H9 (cell line): Measurements from ENCODE around the gene OPALIN. TPM values are rescaled to one million over a fixed set of nuclear protein-coding genes. Genes with fewer than 3 reads are reported as not detected.
A peak's percentile ranks its signal among the peaks of the same experiment; 100 is the strongest.

Experiments
- DNase-seq: peaks from one replicate; pipeline ENCODE4 v3.0.0-alpha.2; 2017
- H2AFZ ChIP-seq: one replicate; pipeline ENCODE4 v1.6.1; 2013; ENCODE audit warnings: mild to moderate bottlenecking, low read length, control low read depth, moderate library complexity
- H2AK5ac ChIP-seq: 2 replicates; pipeline ENCODE4 v1.6.1; 2013; ENCODE audit warnings: low read length, control low read depth, mixed read lengths; ENCODE audit not compliant: insufficient read length
- H2BK120ac ChIP-seq: one replicate; pipeline ENCODE4 v1.6.1; 2013; ENCODE audit warnings: low read depth, mild to moderate bottlenecking, low read length, control low read depth, inconsistent platforms; ENCODE audit not compliant: poor library complexity, severe bottlenecking
- H2BK12ac ChIP-seq: 2 replicates; pipeline ENCODE4 v1.6.1; 2013; ENCODE audit warnings: low read length, control low read depth, mixed read lengths, low read depth; ENCODE audit not compliant: insufficient read length
- H2BK15ac ChIP-seq: 2 replicates; pipeline ENCODE4 v1.6.1; 2013; ENCODE audit warnings: low read depth, low read length, control low read depth
- H2BK20ac ChIP-seq: one replicate; pipeline ENCODE4 v1.6.1; 2013; ENCODE audit warnings: low read depth, mild to moderate bottlenecking, low read length, control low read depth, inconsistent platforms; ENCODE audit not compliant: poor library complexity, severe bottlenecking
- H2BK5ac ChIP-seq: 2 replicates; pipeline ENCODE4 v1.6.1; 2013; ENCODE audit warnings: low read length, control low read depth, mixed read lengths; ENCODE audit not compliant: insufficient read length
- H3K14ac ChIP-seq: 2 replicates; pipeline ENCODE4 v1.6.1; 2013; ENCODE audit warnings: low read length, control low read depth; ENCODE audit not compliant: insufficient read depth
- H3K18ac ChIP-seq: 2 replicates; pipeline ENCODE4 v1.6.1; 2013; ENCODE audit warnings: low read depth, mild to moderate bottlenecking, mixed read lengths, low read length, control low read depth; ENCODE audit not compliant: insufficient read length
- H3K23ac ChIP-seq: 2 replicates; pipeline ENCODE4 v1.6.1; 2013; ENCODE audit warnings: low read length, control low read depth, mixed read lengths, low read depth; ENCODE audit not compliant: insufficient read length
- H3K23me2 ChIP-seq: 2 replicates; pipeline ENCODE4 v1.6.1; 2013; ENCODE audit warnings: low read depth, mild to moderate bottlenecking, mixed read lengths, low read length, control low read depth; ENCODE audit not compliant: insufficient read length, poor library complexity, severe bottlenecking
- H3K27ac ChIP-seq: 2 replicates; pipeline ENCODE4 v1.5.1; 2013; ENCODE audit warnings: low read length, control low read depth, mixed read lengths, low read depth; ENCODE audit not compliant: insufficient read length
- H3K27me3 ChIP-seq: 2 replicates; pipeline ENCODE4 v1.6.1; 2013; ENCODE audit warnings: low read length, control low read depth, inconsistent platforms; ENCODE audit not compliant: insufficient read depth
- H3K4ac ChIP-seq: 2 replicates; pipeline ENCODE4 v1.6.1; 2013; ENCODE audit warnings: low read depth, mild to moderate bottlenecking, control low read depth, inconsistent platforms, low read length, moderate library complexity
- H3K4me1 ChIP-seq: 2 replicates; pipeline ENCODE4 v1.6.1; 2013; ENCODE audit warnings: low read length, control low read depth, inconsistent platforms; ENCODE audit not compliant: insufficient read depth
- H3K4me2 ChIP-seq: 2 replicates; pipeline ENCODE4 v1.6.1; 2013; ENCODE audit warnings: low read length, control low read depth, mixed read lengths; ENCODE audit not compliant: insufficient read length, insufficient read depth
- H3K56ac ChIP-seq: 2 replicates; pipeline ENCODE4 v1.6.1; 2013; ENCODE audit warnings: low read depth, mild to moderate bottlenecking, mixed read lengths, low read length, control low read depth; ENCODE audit not compliant: insufficient read length
- H3K79me1 ChIP-seq: 2 replicates; pipeline ENCODE4 v1.6.1; 2013; ENCODE audit warnings: low read depth, mild to moderate bottlenecking, moderate library complexity, low read length, control low read depth, inconsistent platforms; ENCODE audit not compliant: insufficient read depth, poor library complexity, severe bottlenecking
- H3K79me2 ChIP-seq: 2 replicates; pipeline ENCODE4 v1.6.1; 2013; ENCODE audit warnings: low read length, control low read depth, inconsistent platforms; ENCODE audit not compliant: insufficient read depth
- H3K9ac ChIP-seq: 2 replicates; pipeline ENCODE4 v1.6.1; 2013; ENCODE audit warnings: low read length, control low read depth, mixed read lengths; ENCODE audit not compliant: insufficient read length; ENCODE audit errors: extremely low read depth
- H3K9me3 ChIP-seq: one replicate; pipeline ENCODE4 v1.6.1; 2013; ENCODE audit warnings: low read depth, low read length, inconsistent platforms; ENCODE audit not compliant: control insufficient read depth
- H3T11ph ChIP-seq: one replicate; pipeline ENCODE4 v1.6.1; 2013; ENCODE audit warnings: mild to moderate bottlenecking, low read length, control low read depth, inconsistent platforms
- H4K20me1 ChIP-seq: one replicate; pipeline ENCODE4 v1.6.1; 2013; ENCODE audit not compliant: control insufficient read depth, insufficient read length, insufficient read depth
- H4K5ac ChIP-seq: 2 replicates; pipeline ENCODE4 v1.6.1; 2013; ENCODE audit warnings: low read depth, mild to moderate bottlenecking, mixed read lengths, low read length, control low read depth; ENCODE audit not compliant: insufficient read length
- H4K8ac ChIP-seq: replicated peaks from 2 replicates; pipeline ENCODE4 v1.6.1; 2013; ENCODE audit warnings: low read length, control low read depth, mixed read lengths, low read depth; ENCODE audit not compliant: insufficient read length
- H4K91ac ChIP-seq: 2 replicates; pipeline ENCODE4 v1.6.1; 2013; ENCODE audit warnings: low read depth, mild to moderate bottlenecking, moderate library complexity, mixed read lengths, low read length, control low read depth; ENCODE audit not compliant: insufficient read length
- H3K27ac Mint-ChIP-seq, 3 experiments: 2 replicates in 2 of 3; 3 replicates in 1 of 3; pipeline ENCODE4 v1.8.0; 2020 to 2021; ENCODE audit warnings: mixed read lengths in 3 of 3, mild to moderate bottlenecking in 1 of 3, moderate library complexity in 1 of 3
- H3K27me3 Mint-ChIP-seq: 2 replicates; pipeline ENCODE4 v1.8.0; 2021; ENCODE audit warnings: low read depth, mild to moderate bottlenecking, moderate library complexity, mixed read lengths
- H3K36me3 Mint-ChIP-seq, 3 experiments: 2 replicates in 2 of 3; 3 replicates in 1 of 3; pipeline ENCODE4 v1.8.0; 2020 to 2021; ENCODE audit warnings: low read depth in 3 of 3, mixed read lengths in 3 of 3; ENCODE audit not compliant: insufficient read depth in 1 of 3
- H3K4me1 Mint-ChIP-seq, 2 experiments: 2 replicates each; pipeline ENCODE4 v1.8.0; 2020; ENCODE audit warnings: mixed read lengths in 2 of 2
- H3K4me3 Mint-ChIP-seq, 2 experiments: 2 replicates in 1 of 2; 3 replicates in 1 of 2; pipeline ENCODE4 v1.8.0; 2020 to 2021; ENCODE audit warnings: mild to moderate bottlenecking in 2 of 2, mixed read lengths in 2 of 2, moderate library complexity in 1 of 2
- H3K9me3 Mint-ChIP-seq, 2 experiments: 2 replicates in 1 of 2; 3 replicates in 1 of 2; pipeline ENCODE4 v1.8.0; 2020; ENCODE audit warnings: mild to moderate bottlenecking in 2 of 2, mixed read lengths in 2 of 2, moderate library complexity in 1 of 2
- CTCF ChIP-seq: fragments of 200-600 bp; sonication (generic); conservative IDR thresholded peaks from 3 replicates; pipeline ENCODE4 v1.8.0; 2021; ENCODE audit warnings: antibody characterized with exemption, mild to moderate bottlenecking
- WGBS: extraction: QIAGEN DNeasy Blood & Tissue Kit; methylation state at CpG from one replicate; pipeline ENCODE4 v1.1.7; 2013; ENCODE audit warnings: missing lambda C conversion rate, low lambda C conversion rate, mixed read lengths; ENCODE audit not compliant: insufficient read length; ENCODE audit errors: extremely low coverage; 5-methylcytosine and 5-hydroxymethylcytosine counted together
- total RNA-seq: library from RNA; stranded (reverse); gene quantifications from 2 replicates; pipeline ENCODE4 v1.2.1, GENCODE V29; 2021

Gene OPALIN
- total RNA-seq, 1 experiment from 2014 or later = not detected

- Histone ChIP-seq H3K27me3 (no peaks in the 10 kb centered on the region), H2BK120ac (no peak overlapping the region), H3K23ac (no peak overlapping the region), H3K4me1 (no peaks in the 10 kb centered on the region; the same call in 1 of the 2 replicates), H3K4ac (no peak overlapping the region), H3K9me3 (no peaks in the 10 kb centered on the region), H3K56ac (no peak overlapping the region), H2BK20ac (no peak overlapping the region), H4K91ac (no peak overlapping the region), H2BK12ac (no peak overlapping the region), H3K23me2 (peaks cover 5% of the 10 kb centered on the region), H4K20me1 (no peaks in the 10 kb centered on the region), H3K79me2 (no peaks in the 10 kb centered on the region), H3K79me1 (no peaks in the 10 kb centered on the region), H3K9ac (no peak overlapping the region), H3K27ac (no peak overlapping the region), H3K14ac (no peak overlapping the region), H3T11ph (no peak overlapping the region), H2AK5ac (no peak overlapping the region), H3K4me2 (no peak overlapping the region), H2AFZ (no peak overlapping the region), H4K8ac (no peak overlapping the region), H2BK5ac (no peak overlapping the region), H3K18ac (no peak overlapping the region), H2BK15ac (no peak overlapping the region), H4K5ac (no peak overlapping the region)
- no peak overlapping the region for H3K4me3 Mint-ChIP-seq
- WGBS = no CpG with 5 or more reads among the region's 38 CpGs
- H3K4me1 Mint-ChIP-seq = peaks cover 13 to 14% of the 10 kb centered on the region in 2 experiments
- H3K27me3 Mint-ChIP-seq = peaks cover 16% of the 10 kb centered on the region
- no peak for DNase-seq
- H3K36me3 Mint-ChIP-seq = peaks cover 0 to 2% (median 0%) of the 10 kb centered on the region in 3 experiments; a peak in 1 of 7 replicates
- peak overlapping the region in 1 of 3 experiments; percentile 80; a peak in 1 of 7 replicates for H3K27ac Mint-ChIP-seq
- TF ChIP-seq CTCF = no peak
- no peaks in the 10 kb centered on the region; a peak in 2 of 5 replicates for H3K9me3 Mint-ChIP-seq
These were observed 11.2 kb upstream of the OPALIN start for GRCh38 chr10:96369890-96370583.
